Smooth muscle cell (in vitro differentiated cells): ENCODE results near the gene CADM3. TPM values are rescaled to one million over a fixed set of nuclear protein-coding genes. Genes with fewer than 3 reads are reported as not detected.

ENCODE experiments used
- DNase-seq: peaks from one replicate; lab custom pipeline; 2025; ENCODE audit not compliant: unreplicated experiment; lab: John Stamatoyannopoulos, UW
- H2AFZ ChIP-seq: fragments of 200-600 bp; sonication (generic); 2 replicates; pipeline ENCODE4 v1.6.0; 2016; ENCODE audit warnings: antibody characterized with exemption, low read depth, mild to moderate bottlenecking
- H3F3A ChIP-seq: fragments of 200-600 bp; sonication (generic); 2 replicates; pipeline ENCODE4 v1.6.0; 2017; ENCODE audit warnings: antibody characterized with exemption, low read depth
- H3K27ac ChIP-seq: fragments of 200-600 bp; sonication (generic); 2 replicates; pipeline ENCODE4 v1.5.1; 2016; ENCODE audit warnings: low read depth, mild to moderate bottlenecking
- H3K27me3 ChIP-seq: fragments of 200-600 bp; sonication (generic); 2 replicates; pipeline ENCODE4 v1.6.1; 2016; ENCODE audit warnings: low read depth, mild to moderate bottlenecking
- H3K36me3 ChIP-seq: fragments of 200-600 bp; sonication (generic); 2 replicates; pipeline ENCODE4 v1.5.1; 2016; ENCODE audit warnings: low read depth
- H3K4me1 ChIP-seq: fragments of 200-600 bp; sonication (generic); 2 replicates; pipeline ENCODE4 v1.5.1; 2016; ENCODE audit warnings: low read depth
- H3K4me2 ChIP-seq: fragments of 200-600 bp; sonication (generic); 2 replicates; pipeline ENCODE4 v1.6.0; 2016; ENCODE audit warnings: mild to moderate bottlenecking
- H3K4me3 ChIP-seq: fragments of 200-600 bp; sonication (generic); 2 replicates; pipeline ENCODE4 v1.5.1; 2016; ENCODE audit warnings: mild to moderate bottlenecking
- H3K79me2 ChIP-seq: fragments of 200-600 bp; sonication (generic); 2 replicates; pipeline ENCODE4 v1.6.0; 2016; ENCODE audit warnings: low read depth, mild to moderate bottlenecking
- H3K9ac ChIP-seq: fragments of 200-600 bp; sonication (generic); 2 replicates; pipeline ENCODE4 v1.6.0; 2016; ENCODE audit warnings: low read depth
- H3K9me3 ChIP-seq: fragments of 200-600 bp; sonication (generic); replicated peaks from 2 replicates; pipeline ENCODE4 v1.5.1; 2016; ENCODE audit warnings: low read depth
- H4K20me1 ChIP-seq: fragments of 200-600 bp; sonication (generic); 2 replicates; pipeline ENCODE4 v1.6.0; 2016; ENCODE audit warnings: low read depth
- CTCF ChIP-seq: fragments of 200-600 bp; sonication (generic); IDR thresholded peaks from 2 replicates; pipeline ENCODE4 v1.5.1; 2017; ENCODE audit warnings: borderline replicate concordance, mild to moderate bottlenecking, antibody characterized with exemption; ENCODE audit not compliant: insufficient read depth, poor library complexity, severe bottlenecking
- WGBS: methylation state at CpG from one replicate; pipeline ENCODE4 v1.1.7; 2016; ENCODE audit warnings: low lambda C conversion rate; 5-methylcytosine and 5-hydroxymethylcytosine counted together
- polyA plus RNA-seq: library from polyadenylated mRNA; unstranded; fragments of >200 nt; fragmentation: Nextera tagmentation; extraction: Ambion mirVana; gene quantifications from 2 replicates; pipeline ENCODE4 v1.2.1, GENCODE V29; 2016
- total RNA-seq: library from RNA; depleted of rRNA; stranded (reverse); fragments of >200 nt; gene quantifications from 2 replicates; pipeline ENCODE4 v1.2.3, GENCODE V29; 2014

CADM3 gene
- total and polyA plus RNA-seq, 2 experiments from 2014 or later, result 0.90 to 1.2 TPM

- Histone ChIP-seq H3K36me3 (no peaks in the 10 kb centered on the region), H3K4me2 (no peak overlapping the region), H3K27ac (no peak overlapping the region), H3K4me1 (no peaks in the 10 kb centered on the region), H3K27me3 (peaks cover 37% of the 10 kb centered on the region), H2AFZ (no peak overlapping the region), H3K79me2 (no peaks in the 10 kb centered on the region), H3K4me3 (no peak overlapping the region), H3K9me3 (no peaks in the 10 kb centered on the region), H3K9ac (no peak overlapping the region), H4K20me1 (peaks cover 25% of the 10 kb centered on the region), H3F3A (no peaks in the 10 kb centered on the region)
- DNase-seq, result no peak
- 10% methylated on average over 2 of the region's 2 CpGs for WGBS
- no peak for TF ChIP-seq CTCF
Measured at GRCh38 chr1:159175571-159175970, 4.2 kb downstream of the CADM3 start.

- TF ChIP-seq CTCF, result no peak
- Histone ChIP-seq H3K4me1 (no peaks in the 10 kb centered on the region), H3K27ac (no peak overlapping the region), H3K27me3 (peaks cover 19% of the 10 kb centered on the region), H3K9me3 (no peaks in the 10 kb centered on the region), H2AFZ (no peak overlapping the region), H3K4me3 (no peak overlapping the region), H3F3A (no peaks in the 10 kb centered on the region), H3K4me2 (no peak overlapping the region), H3K79me2 (no peaks in the 10 kb centered on the region), H3K9ac (no peak overlapping the region), H4K20me1 (peaks cover 25% of the 10 kb centered on the region), H3K36me3 (no peaks in the 10 kb centered on the region)
- DNase-seq, result no peak
- WGBS, result 5% methylated on average over 3 of the region's 3 CpGs
Measured at GRCh38 chr1:159177272-159177907, 6.0 kb downstream of the CADM3 start.

GRCh38 chr1:159179906-159180305 lies 8.5 kb downstream of the CADM3 start:
- Histone ChIP-seq H3K36me3 (no peaks in the 10 kb centered on the region), H4K20me1 (peaks cover 20% of the 10 kb centered on the region), H3K9ac (no peak overlapping the region), H3K4me2 (no peak overlapping the region), H3F3A (no peaks in the 10 kb centered on the region), H3K9me3 (no peaks in the 10 kb centered on the region), H3K27ac (no peak overlapping the region), H3K4me3 (no peak overlapping the region), H3K79me2 (no peaks in the 10 kb centered on the region), H2AFZ (no peak overlapping the region), H3K4me1 (no peaks in the 10 kb centered on the region), H3K27me3 (no peaks in the 10 kb centered on the region)
- no peak for TF ChIP-seq CTCF
- DNase-seq, result no peak

- WGBS, result 97% methylated on average over 2 of the region's 2 CpGs
- TF ChIP-seq CTCF, result no peak
Measured at GRCh38 chr1:159180516-159180915, 9.1 kb downstream of the CADM3 start.

More at GRCh38 chr1:159180516-159180915, 9.1 kb downstream of the CADM3 start:
- Histone ChIP-seq H3K4me2 (no peak overlapping the region), H3K9ac (no peak overlapping the region), H3K79me2 (no peaks in the 10 kb centered on the region), H3K27me3 (no peaks in the 10 kb centered on the region), H3K36me3 (no peaks in the 10 kb centered on the region), H4K20me1 (peaks cover 18% of the 10 kb centered on the region), H3K27ac (no peak overlapping the region), H3F3A (no peaks in the 10 kb centered on the region), H3K4me3 (no peak overlapping the region), H2AFZ (no peak overlapping the region), H3K9me3 (no peaks in the 10 kb centered on the region), H3K4me1 (no peaks in the 10 kb centered on the region)
- no peak for DNase-seq
